Left lung (tissue), 10 donors: ENCODE results near the gene XBP1. TPM values are rescaled to one million over a fixed set of nuclear protein-coding genes. Genes with fewer than 3 reads are reported as not detected.

Experiments
- ATAC-seq: fragments of 200-7000 bp; cut with Tn5 transposase; one replicate; pipeline ENCODE4 v1.9.1; 2020; ENCODE audit warnings: moderate library complexity
- DNase-seq, 4 donors: peaks; one replicate each; pipeline ENCODE4 v3.0.0-alpha.2; 2013 to 2020
- H3K27ac ChIP-seq, 2 donors: fragments of 200-600 bp; sonication (generic) in 1 of 2; one replicate each; pipeline versions ENCODE4 v1.5.0 to v1.8.0; 2020 to 2021
- H3K27me3 ChIP-seq, 2 donors: fragments of 200-600 bp; sonication (generic) in 1 of 2; one replicate each; pipeline versions ENCODE4 v1.5.0 to v1.8.0; 2020 to 2021
- H3K36me3 ChIP-seq, 2 donors: fragments of 200-600 bp; sonication (generic) in 1 of 2; one replicate each; pipeline versions ENCODE4 v1.5.0 to v1.8.0; 2020 to 2021
- H3K4me1 ChIP-seq, 2 donors: fragments of 200-600 bp; one replicate each; pipeline ENCODE4 v1.8.0; 2021
- H3K4me3 ChIP-seq, 2 donors: fragments of 200-600 bp; sonication (generic) in 1 of 2; one replicate each; pipeline versions ENCODE4 v1.5.0 to v1.8.0; 2020 to 2021; ENCODE audit warnings: mild to moderate bottlenecking in 1 of 2
- H3K9me3 ChIP-seq, 2 donors: fragments of 200-600 bp; sonication (generic) in 1 of 2; one replicate each; pipeline versions ENCODE4 v1.5.0 to v1.8.0; 2020 to 2021
- CTCF ChIP-seq, 2 donors: fragments of 200-600 bp; sonication (generic) in 1 of 2; IDR thresholded peaks; one replicate each; pipeline versions ENCODE4 v1.5.0 to v1.8.0; 2021; ENCODE audit warnings: antibody characterized with exemption in 2 of 2
- intact Hi-C, 2 donors: fragments of 100-400 bp; cut with DNase I; formaldehyde crosslinking; loops; one replicate each; pipeline versions ENCODE4 v1.11.2 to v1.14.2; 2022
- polyA plus RNA-seq, 6 donors: library from polyadenylated mRNA; unstranded; fragments of 120-200 nt; gene quantifications; one replicate each; pipeline ENCODE4 v1.2.1, GENCODE V29; 2013; ENCODE audit not compliant: insufficient read length in 6 of 6
- total RNA-seq, 2 donors: library from RNA; stranded (reverse); fragmentation: NEBNext Ultra II Directional; extraction: Animal tissue kit (Norgen Biotek cat#: 25700); gene quantifications; one replicate each; pipeline ENCODE4 v1.2.1, GENCODE V29; 2021
- donor health status: DM: no; HTN: yes; CAD: no.
- donor health status: DM: no; HTN: no; CAD: no.

Gene XBP1
- total and polyA plus RNA-seq, 8 donors = 89.0 to 259 (median 113) TPM

- no peaks in the 10 kb centered on the region for H3K36me3 ChIP-seq
- no peak for DNase-seq
- TF ChIP-seq CTCF (IDR thresholded peaks at IDR 0.05) = no peak
- no peaks in the 10 kb centered on the region for H3K4me1 ChIP-seq
- no peak overlapping the region for H3K4me3 ChIP-seq
- H3K27ac ChIP-seq = no peak overlapping the region
- no peaks in the 10 kb centered on the region for H3K27me3 ChIP-seq
- no peak for ATAC-seq
- intact Hi-C loops = no loop called here
- H3K9me3 ChIP-seq = peaks cover 0 to under 1% of the 10 kb centered on the region in 2 donors
Measured at GRCh38 chr22:28841111-28841510, 40.7 kb upstream of the XBP1 start.

- Histone ChIP-seq H3K9me3 (no peaks in the 10 kb centered on the region), H3K4me1 (no peaks in the 10 kb centered on the region), H3K27me3 (no peaks in the 10 kb centered on the region), H3K36me3 (no peaks in the 10 kb centered on the region), H3K4me3 (no peak overlapping the region), H3K27ac (no peak overlapping the region)
- DNase-seq (no peak), ATAC-seq (no peak)
- no peak for TF ChIP-seq CTCF (IDR thresholded peaks at IDR 0.05)
- intact Hi-C loops = no loop called here
Measured at GRCh38 chr22:28838971-28839370, 38.6 kb upstream of the XBP1 start.

- ATAC-seq (no peak), DNase-seq (no peak)
- Histone ChIP-seq H3K4me3 (no peak overlapping the region), H3K9me3 (no peaks in the 10 kb centered on the region), H3K4me1 (no peaks in the 10 kb centered on the region), H3K36me3 (no peaks in the 10 kb centered on the region), H3K27ac (no peak overlapping the region), H3K27me3 (no peaks in the 10 kb centered on the region)
- TF ChIP-seq CTCF (IDR thresholded peaks at IDR 0.05) = no peak
- intact Hi-C loops = no loop called here
Measured at GRCh38 chr22:28837640-28838039, 37.3 kb upstream of the XBP1 start.

- H3K4me3 ChIP-seq = no peak overlapping the region
- ATAC-seq = no peak
- intact Hi-C loops = no loop called here
- no peaks in the 10 kb centered on the region for H3K27me3 ChIP-seq
- no peak for TF ChIP-seq CTCF (IDR thresholded peaks at IDR 0.05)
- no peaks in the 10 kb centered on the region for H3K9me3 ChIP-seq
- no peak for DNase-seq
- H3K36me3 ChIP-seq = no peaks in the 10 kb centered on the region
- H3K27ac ChIP-seq = no peak overlapping the region
- no peaks in the 10 kb centered on the region for H3K4me1 ChIP-seq
Measured at GRCh38 chr22:28835630-28836189, 35.3 kb upstream of the XBP1 start.

GRCh38 chr22:28833276-28833923 is 33.0 kb upstream of the XBP1 start:
- intact Hi-C loops = no loop called here
- TF ChIP-seq CTCF (IDR thresholded peaks at IDR 0.05) = no peak

More at GRCh38 chr22:28833276-28833923, 33.0 kb upstream of the XBP1 start:
- ATAC-seq (no peak), DNase-seq (no peak)
- Histone ChIP-seq H3K9me3 (no peaks in the 10 kb centered on the region), H3K27me3 (no peaks in the 10 kb centered on the region), H3K4me3 (no peak overlapping the region), H3K27ac (no peak overlapping the region), H3K36me3 (no peaks in the 10 kb centered on the region), H3K4me1 (peaks cover 9 to 19% of the 10 kb centered on the region in 2 donors)
